ENCODE results near the gene GJD4. TPM values are rescaled to one million over a fixed set of nuclear protein-coding genes. Genes with fewer than 3 reads are reported as not detected.
A peak's percentile ranks its signal among the peaks of the same experiment; 100 is the strongest.

GJD4 gene
- total and polyA plus RNA-seq, 2 donors (not counting 3 experiments of a cell fraction or from before 2014, with no cell fraction given), result not detected

DNA sequence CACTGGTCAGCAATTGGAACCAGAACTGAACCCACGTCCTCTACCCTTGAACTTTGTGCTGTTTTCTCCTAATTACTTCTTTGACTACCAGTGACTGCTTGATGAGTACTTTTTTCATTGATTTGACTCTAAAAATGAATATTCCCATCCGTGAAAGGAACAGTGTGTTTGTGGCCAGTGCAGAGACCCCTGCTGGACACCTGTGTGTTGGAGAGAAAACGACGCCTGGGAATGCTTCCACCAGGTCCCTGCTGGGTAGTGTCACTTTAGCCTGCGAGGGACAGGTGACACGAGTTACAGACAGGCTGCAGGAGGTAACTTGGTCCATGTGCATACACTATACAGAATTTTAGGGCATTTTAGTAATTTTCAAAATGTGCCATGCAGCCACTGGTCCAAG, 6.8 kb upstream of the GJD4 start:
- no peaks in the 10 kb centered on the region for H3K9me1 ChIP-seq (replicated peaks; ENCODE audit: control insufficient read depth, extremely low read depth, insufficient read depth, low read length)
- no peak overlapping the region for H3K9ac ChIP-seq (replicated peaks; ENCODE audit: extremely low read depth, insufficient read depth, low read length)
- intact Hi-C loops (cut with micrococcal nuclease), result loop anchor here (1.0 kb wide), 1 partner anchor 358 kb away; no protein-coding TSS in a partner anchor
- H3K27me3 ChIP-seq (ENCODE audit: control insufficient read depth in 2 of 2, insufficient read depth in 2 of 2, low read length in 2 of 2), result peaks cover 0 to 8% of the 10 kb centered on the region in 2 experiments
- no peak overlapping the region for H2AFZ ChIP-seq (ENCODE audit: low read depth, low read length)
- H3K4me3 ChIP-seq (replicated peaks in 1 of 3; ENCODE audit: insufficient read depth in 1 of 3, low read depth in 1 of 3, low read length in 3 of 3), result no peak overlapping the region
- no peak overlapping the region for H3K27ac ChIP-seq (ENCODE audit: insufficient read depth, low read depth, low read length)
- dilution Hi-C loops (cut with MboI; ENCODE audit: extremely low pct_ligation_motif_present, low sequenced_read_pairs), result no loop called here
- no TSS peak for BruUV-seq (replicated peaks)
- peak; percentile 22 to 41 for TF ChIP-seq CTCF (IDR thresholded peaks at IDR 0.05; ENCODE audit: extremely low read depth in 1 of 2, insufficient read depth in 1 of 2, low read depth in 1 of 2, low read length in 2 of 2)
- TF ChIP-seq MAX (IDR thresholded peaks at IDR 0.05; ENCODE audit: insufficient read depth, insufficient read length), result no peak
- no peak for TF ChIP-seq POLR2AphosphoS5 (IDR thresholded peaks at IDR 0.05; ENCODE audit: insufficient read depth, low read depth, low read length)
- ChIA-PET POLR2A (no interaction called here), CTCF (interaction anchor here (2.2 kb wide), 1 partner anchor 24 kb away, joined by 8 read pairs; no protein-coding TSS in a partner anchor)
- FAIRE-seq (peak; percentile 55), DNase-seq (ENCODE audit: low read depth, low spot score) (peak; percentile 12)
- H3K4me2 ChIP-seq (ENCODE audit: insufficient read depth, low read length), result no peak overlapping the region
- H4K20me1 ChIP-seq (replicated peaks; ENCODE audit: control insufficient read depth, extremely low read depth, insufficient read depth, low read length), result no peaks in the 10 kb centered on the region
- no peaks in the 10 kb centered on the region for H3K36me3 ChIP-seq (ENCODE audit: control insufficient read depth in 2 of 2, extremely low read depth in 1 of 2, insufficient read depth in 2 of 2, low read length in 2 of 2)
- H3K4me1 ChIP-seq (ENCODE audit: control insufficient read depth, extremely low read depth, insufficient read depth, low read length), result no peaks in the 10 kb centered on the region
- H3K9me3 ChIP-seq (replicated peaks; ENCODE audit: control insufficient read depth, insufficient read depth, low read length), result no peaks in the 10 kb centered on the region
- H3K79me2 ChIP-seq (ENCODE audit: control insufficient read depth, insufficient read depth, low read length), result no peaks in the 10 kb centered on the region

DNA sequence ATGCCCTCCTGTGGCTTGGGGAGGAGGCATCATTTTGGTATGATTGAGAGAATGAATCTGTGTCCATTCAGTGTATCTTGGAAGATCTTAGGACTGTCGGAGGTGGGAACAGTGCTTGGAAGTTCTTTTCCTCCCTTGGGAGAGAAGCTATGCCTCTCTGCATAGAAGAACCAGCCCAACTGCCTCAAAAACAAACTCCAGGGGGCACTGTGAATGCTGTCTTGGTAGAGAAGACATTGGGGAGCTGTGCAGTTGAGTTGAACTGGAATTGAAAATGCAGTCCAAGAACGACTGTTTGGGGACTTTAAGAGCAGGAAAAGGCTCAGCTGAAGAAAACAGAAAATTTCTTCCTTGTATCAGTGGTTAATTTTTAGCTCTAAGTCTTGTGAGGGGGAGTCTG, 4.9 kb upstream of the GJD4 start:
- Histone ChIP-seq H2AFZ (ENCODE audit: low read depth, low read length) (no peak overlapping the region), H3K27me3 (ENCODE audit: control insufficient read depth in 2 of 2, insufficient read depth in 2 of 2, low read length in 2 of 2) (peaks cover 6 to 12% of the 10 kb centered on the region in 2 experiments), H3K4me1 (ENCODE audit: control insufficient read depth, extremely low read depth, insufficient read depth, low read length) (no peaks in the 10 kb centered on the region), H3K79me2 (ENCODE audit: control insufficient read depth, insufficient read depth, low read length) (no peaks in the 10 kb centered on the region), H3K9me3 (replicated peaks; ENCODE audit: control insufficient read depth, insufficient read depth, low read length) (no peaks in the 10 kb centered on the region), H3K4me3 (replicated peaks in 1 of 3; ENCODE audit: insufficient read depth in 1 of 3, low read depth in 1 of 3, low read length in 3 of 3) (no peak overlapping the region), H4K20me1 (replicated peaks; ENCODE audit: control insufficient read depth, extremely low read depth, insufficient read depth, low read length) (no peaks in the 10 kb centered on the region), H3K9ac (replicated peaks; ENCODE audit: extremely low read depth, insufficient read depth, low read length) (no peak overlapping the region), H3K9me1 (replicated peaks; ENCODE audit: control insufficient read depth, extremely low read depth, insufficient read depth, low read length) (no peaks in the 10 kb centered on the region), H3K4me2 (ENCODE audit: insufficient read depth, low read length) (no peak overlapping the region), H3K27ac (ENCODE audit: insufficient read depth, low read depth, low read length) (no peak overlapping the region), H3K36me3 (ENCODE audit: control insufficient read depth in 2 of 2, extremely low read depth in 1 of 2, insufficient read depth in 2 of 2, low read length in 2 of 2) (no peaks in the 10 kb centered on the region)
- FAIRE-seq (no peak), DNase-seq (ENCODE audit: low read depth, low spot score) (no peak)
- dilution Hi-C loops (cut with MboI; ENCODE audit: extremely low pct_ligation_motif_present, low sequenced_read_pairs), result no loop called here
- intact Hi-C loops (cut with micrococcal nuclease), result no loop called here
- POLR2A ChIA-PET, result interaction anchor here (0.6 kb wide), 1 partner anchor 220 kb away, joined by 3 read pairs; no protein-coding TSS in a partner anchor
- TF ChIP-seq FOS (IDR thresholded peaks at IDR 0.05; ENCODE audit: borderline replicate concordance, insufficient read depth, low read length), result no peak
- peak; percentile 13 to 30 for TF ChIP-seq CTCF (IDR thresholded peaks at IDR 0.05; ENCODE audit: extremely low read depth in 1 of 2, insufficient read depth in 1 of 2, low read depth in 1 of 2, low read length in 2 of 2)
- no TSS peak for BruUV-seq (replicated peaks)
- CTCF ChIA-PET, result interaction anchor here (0.6 to 2.2 kb wide), 18 partner anchors 9 to 1280 kb away, joined by 3 to 31 read pairs (median 6); no protein-coding TSS in a partner anchor
